HG03280 (cell line): ENCODE results near the gene MYO18B.

ENCODE experiments used
- ATAC-seq: cut with Tn5 transposase; IDR thresholded peaks from one replicate; pipeline ENCODE4 v1.9.1; 2021; ENCODE audit warnings: mild to moderate bottlenecking, moderate library complexity; ENCODE audit not compliant: unreplicated experiment

Gene MYO18B

DNA sequence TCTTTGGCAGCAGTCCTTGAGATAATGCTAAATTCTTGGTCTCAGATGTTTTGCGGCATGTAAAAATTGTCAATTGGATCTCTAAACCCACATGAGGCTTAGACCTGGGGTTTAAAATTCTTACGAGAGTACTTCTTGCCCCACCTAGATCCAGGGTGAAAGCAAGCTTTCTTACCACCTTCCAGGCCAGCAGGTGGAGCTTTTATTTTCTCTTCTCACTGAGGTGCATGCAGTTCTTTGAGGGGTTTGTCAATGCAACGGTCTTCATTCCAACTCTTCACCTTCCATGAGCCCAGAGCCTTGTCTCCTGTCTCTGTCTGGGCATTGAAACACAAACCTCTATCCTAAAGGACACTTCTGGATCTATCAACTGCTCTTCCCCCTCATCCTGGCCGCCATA lies 154.1 kb downstream of the MYO18B start:
- ATAC-seq, result no peak

DNA sequence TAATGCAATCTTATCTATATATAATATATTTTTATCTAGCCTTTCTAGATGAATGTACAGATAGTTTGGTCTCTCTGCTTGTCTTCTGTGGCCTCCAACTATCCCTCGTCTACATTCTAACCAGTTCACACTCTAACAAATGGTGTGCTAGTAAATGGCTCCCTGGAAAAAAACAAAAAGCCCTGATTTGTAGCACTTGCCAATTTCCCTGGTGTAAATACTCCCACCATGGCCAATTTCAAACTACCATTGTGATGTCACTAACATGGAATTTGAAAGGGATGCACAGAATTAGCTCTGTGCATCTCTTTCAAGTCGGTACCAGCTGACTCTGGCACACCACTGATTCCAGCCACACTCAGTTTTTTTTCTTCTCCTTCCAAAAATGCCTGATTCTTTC lies 154.6 kb downstream of the MYO18B start:
- no peak for ATAC-seq

DNA sequence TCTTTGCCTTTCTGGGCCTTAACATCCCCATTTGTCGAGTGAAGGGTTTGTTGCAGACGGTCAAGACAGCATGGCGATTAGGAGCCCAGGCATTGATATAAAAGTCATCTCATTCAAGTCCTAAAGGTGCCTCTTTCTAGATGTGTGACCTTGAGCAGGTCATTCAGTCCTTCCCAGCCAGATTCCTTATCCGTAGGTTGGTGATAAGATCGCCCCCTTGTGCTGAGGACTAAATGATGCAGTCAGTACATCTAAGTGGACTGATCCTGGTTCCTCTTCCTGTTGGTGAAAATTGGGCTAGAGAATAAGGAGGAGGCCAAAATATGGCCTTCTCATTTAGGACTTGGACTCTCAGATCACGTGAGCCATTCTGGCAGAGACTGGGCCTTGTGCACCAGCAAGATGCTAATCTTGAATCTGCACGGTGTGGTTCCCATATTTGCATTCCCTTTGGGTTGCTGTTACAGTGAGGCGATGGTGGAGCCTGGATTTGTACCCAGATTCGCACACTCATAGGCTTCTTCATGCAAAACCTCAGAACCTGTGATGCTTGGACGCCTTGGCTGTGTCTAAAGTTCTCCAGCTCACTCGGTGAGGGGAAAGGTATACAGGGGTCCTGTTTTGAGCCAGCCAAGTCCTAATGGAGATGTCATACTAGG lies 156.8 kb downstream of the MYO18B start:
- ATAC-seq, result no peak

DNA sequence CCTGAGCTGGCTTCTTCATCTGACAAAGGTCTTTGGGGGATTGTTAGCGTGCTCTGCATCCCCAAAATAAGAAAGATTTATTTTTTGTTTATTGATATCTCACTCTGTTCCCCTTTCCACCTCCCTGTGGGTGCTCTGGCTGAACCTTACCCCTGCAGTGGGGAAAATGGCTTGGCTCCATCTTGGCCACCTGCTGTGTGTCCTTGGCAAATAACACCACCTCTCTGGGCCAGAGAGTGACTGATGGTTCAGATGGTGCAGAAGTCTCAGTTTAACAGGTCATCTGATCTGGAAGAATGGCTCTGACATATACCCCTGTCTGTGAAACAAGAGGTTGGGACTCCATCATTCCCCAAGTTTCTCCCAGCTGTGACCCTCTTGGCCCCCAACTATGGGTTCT lies 157.6 kb downstream of the MYO18B start:
- ATAC-seq, result no peak

DNA sequence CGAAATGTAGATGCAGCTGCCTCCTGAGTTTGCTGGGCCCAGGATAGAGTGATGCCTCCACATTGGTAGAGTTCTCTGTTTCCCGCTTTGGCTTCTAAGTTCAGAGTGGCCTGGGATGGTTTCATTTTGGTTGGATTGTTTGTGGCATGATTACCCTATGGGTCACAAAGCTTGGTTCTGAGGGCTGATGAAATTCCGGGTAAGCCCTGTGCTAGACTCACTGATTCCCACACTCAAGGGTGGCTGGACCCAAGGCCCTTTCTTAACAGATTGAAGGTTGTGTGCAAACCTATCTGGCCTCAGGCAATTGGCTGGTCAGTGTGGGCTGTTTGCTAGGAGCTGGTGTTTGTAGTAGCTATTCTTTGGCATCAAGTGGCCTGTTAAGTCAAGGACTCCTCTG lies 158.4 kb downstream of the MYO18B start:
- ATAC-seq, result no peak

DNA sequence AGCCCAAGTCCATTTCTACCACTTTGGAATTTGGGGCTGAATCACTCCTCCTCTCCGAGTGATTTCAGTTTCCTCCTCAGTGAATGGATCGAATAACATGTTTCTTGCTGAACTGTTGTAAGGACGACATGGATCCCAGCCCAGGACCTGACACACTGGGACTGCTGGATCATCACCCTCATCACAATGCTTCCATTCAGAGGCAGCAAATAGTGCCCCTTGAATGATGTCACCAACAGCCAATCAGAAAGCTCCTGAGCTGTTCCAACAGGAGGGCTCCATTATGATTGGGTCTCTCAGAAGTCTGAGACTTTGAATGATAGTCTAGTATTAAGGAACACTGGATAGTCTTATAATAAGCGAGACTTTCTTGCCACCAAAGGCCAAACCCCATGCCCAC lies 158.9 kb downstream of the MYO18B start:
- ATAC-seq, result no peak

DNA sequence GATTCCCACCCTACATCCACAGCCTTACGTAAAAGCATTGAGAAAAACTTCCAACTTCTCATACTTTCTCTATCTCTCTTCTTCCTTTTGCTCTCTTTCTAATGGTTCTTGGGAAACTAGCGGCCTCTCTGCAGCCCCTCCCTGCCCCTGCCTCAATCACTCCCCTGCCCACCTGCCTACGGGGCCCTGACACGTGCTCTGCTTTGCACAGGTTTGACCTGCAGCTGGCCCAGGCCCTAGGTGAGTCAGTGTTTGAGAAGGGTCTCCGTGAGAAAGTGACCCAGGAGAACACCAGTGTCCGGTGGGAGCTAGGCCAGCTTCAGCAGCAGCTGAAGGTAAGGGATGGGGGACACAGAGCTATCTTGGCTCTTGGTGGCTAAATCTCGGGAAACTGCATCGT lies 160.4 kb downstream of the MYO18B start:
- ATAC-seq, result no peak

DNA sequence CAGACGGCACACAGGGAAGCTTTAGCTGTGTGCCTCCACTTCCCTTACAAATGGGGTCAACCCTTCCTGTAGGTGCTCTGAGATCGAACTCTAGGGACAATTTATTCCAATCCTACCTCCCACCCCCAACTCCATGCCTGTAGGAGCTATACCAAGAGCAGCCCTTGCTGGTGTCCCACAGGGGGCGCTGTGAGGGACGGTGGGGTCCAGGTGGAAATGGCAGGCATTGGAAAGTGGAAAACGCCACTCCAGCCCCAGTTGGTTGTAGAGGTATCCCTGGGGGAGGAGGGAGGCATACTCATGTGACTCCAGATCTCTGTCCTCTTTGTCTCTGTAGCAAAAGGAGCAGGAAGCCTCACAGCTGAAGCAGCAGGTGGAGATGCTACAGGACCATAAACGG lies 161.3 kb downstream of the MYO18B start:
- no peak for ATAC-seq

DNA sequence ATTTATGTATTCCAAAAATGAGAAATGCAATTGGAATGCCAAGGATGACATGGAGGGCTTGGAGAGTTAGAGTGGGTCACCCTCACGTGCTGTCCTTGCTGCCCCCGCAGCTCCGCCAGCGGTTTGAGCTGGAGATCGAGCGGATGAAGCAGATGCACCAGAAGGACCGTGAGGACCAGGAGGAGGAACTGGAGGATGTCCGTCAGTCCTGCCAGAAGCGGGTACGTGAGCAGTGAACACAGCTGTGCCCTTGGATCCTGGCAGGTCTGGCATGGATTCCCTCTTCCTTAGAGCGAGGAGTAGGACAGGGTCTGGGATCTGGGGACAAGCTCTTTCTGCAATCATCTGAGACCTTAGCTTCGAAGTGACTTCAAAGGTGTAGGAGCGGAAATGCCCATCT lies 166.2 kb downstream of the MYO18B start:
- no peak for ATAC-seq

DNA sequence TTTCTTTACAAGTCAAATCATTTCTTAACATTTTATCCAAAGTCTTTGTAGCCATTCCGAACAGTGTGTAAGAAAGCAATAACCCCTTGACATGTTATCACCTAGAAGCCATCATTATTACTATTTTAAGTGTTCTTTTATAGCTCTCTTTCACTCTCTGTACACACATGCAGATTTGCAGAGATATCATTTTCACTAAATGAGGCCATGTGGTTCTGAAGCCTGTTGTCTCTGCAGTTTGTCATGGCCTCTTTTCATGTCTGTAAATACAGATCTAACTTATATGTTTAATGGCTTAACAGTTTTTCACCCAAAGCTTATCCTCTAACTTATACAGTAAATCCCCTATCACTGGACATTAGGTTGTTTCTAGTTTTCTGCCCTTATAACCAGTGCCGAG lies 166.8 kb downstream of the MYO18B start:
- no peak for ATAC-seq

DNA sequence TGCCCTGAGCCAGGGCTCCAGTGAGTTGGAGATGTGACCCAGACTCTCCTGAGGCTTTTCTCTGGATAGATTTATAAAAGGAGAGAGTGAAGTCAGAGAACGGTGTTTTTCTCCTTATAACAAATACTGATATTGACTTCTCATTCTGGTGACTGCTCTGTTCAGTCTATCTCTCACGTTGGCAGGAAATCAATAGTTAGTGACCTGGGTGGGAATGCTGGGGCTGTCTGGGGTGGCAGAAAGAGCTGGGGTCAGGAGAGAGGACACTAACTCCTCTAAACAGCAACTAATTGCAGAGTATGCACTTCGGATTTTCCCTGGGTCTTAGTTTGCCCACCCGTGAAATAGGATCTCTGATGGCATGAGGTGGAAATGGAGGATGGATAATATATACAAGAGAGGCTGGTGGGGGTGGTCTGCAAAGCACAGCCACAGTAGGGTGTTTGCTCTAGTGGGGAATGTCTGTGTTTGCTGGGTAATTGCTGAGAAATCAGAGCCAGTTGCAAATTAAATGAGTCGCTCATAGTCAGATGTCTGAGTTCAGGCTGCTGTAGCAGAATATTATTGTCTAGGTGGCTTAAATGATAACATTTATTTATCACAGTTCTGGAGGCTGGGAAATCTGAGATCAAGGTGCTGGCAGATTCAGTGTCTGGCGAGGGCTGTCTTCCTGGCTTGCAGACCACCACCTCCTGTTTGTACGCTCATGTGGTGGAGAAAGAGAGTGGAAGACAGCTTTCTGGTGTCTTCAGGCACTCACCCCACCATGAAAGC lies 167.8 kb downstream of the MYO18B start:
- ATAC-seq, result no peak

DNA sequence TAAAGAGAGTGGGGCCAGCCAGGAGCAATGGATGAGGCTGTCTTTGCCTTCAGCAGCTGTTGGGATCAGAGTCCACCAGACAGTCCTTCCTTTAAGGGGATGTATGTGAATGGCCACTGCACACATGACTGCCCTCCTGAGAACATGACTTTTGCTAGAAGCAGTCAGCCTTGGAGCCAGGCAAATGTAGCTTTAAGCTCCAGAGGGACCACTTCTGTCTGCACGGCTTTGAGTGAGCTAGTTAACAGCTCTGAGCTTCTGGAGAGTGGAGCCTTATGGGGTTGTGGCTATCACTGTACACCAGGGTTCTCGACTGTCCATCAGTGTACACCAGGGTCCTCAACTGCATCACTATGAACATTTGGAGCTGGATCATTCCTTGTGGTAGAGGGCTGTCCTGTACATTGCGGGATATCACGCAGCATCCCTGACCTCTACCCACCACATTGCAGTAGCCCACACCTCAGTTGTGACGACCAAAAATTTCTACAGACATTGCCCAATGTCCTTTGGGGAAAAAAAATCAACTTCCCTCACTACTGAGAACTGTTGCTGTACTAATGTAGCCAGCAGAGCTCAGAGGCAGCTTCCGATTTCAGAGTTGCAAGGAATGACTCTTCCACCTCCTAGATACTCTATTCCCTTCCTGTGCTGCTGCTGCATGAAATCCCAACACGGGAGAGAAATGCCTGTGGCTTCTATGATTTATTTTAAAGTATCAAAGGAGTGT lies 169.4 kb downstream of the MYO18B start:
- no peak for ATAC-seq

DNA sequence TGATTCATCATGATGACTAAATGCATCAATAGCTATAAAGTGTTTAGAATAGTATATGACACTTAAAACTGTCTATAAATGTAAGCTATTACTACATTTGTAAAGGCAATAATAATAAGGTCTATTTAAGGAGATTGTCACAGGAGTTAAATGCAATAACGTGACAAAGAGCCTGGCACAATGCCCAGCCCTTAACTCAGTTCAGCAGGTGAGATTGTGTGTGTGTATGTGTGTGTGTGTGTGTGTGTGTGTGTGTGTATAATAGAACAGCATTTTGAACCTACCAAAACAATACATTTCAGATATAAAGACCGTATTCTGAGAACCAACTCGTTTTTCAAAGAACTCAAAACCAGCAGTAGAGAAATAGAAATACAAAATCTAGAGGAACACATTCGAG lies 177.5 kb downstream of the MYO18B start:
- ATAC-seq, result no peak

DNA sequence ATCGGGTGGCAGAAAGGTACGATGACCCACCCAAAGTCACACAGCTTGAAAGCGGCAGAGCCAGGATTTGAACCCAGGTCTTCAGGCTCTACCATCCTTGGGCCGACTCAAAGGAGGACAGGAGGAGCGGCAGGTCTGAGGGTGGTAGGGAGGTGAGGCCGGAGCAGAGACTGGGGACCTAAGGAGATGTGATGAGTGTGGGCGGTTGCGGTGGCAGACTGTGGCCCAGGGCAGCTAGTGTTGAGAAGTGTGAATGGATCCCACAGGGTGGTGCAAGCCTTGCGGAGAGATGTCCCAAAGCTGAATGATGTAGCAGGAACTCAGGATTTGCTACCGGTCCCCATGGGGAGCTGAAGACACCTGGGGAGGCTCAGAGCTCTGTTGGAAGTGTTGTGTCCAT lies 180.2 kb downstream of the MYO18B start:
- ATAC-seq, result no peak

DNA sequence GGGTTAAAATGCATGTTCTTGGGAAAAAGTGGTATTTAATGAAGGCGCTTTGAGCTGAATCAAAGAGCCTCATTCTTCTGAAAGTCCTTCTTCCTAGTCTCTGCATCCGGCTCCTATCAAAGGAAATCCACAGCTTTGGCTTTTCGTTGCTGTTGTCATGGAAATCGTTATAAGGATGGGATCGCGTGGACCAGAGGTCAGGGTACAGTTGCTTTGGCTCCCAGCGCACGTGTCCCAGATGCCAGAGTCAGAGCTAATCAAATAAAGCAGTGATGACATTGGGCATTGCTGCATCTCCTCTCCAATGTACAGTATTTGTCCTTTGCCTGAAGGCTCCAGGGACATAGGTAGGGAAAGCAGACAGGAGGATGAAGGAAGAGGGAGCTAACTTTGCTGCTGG lies 181.9 kb downstream of the MYO18B start:
- no peak for ATAC-seq

DNA sequence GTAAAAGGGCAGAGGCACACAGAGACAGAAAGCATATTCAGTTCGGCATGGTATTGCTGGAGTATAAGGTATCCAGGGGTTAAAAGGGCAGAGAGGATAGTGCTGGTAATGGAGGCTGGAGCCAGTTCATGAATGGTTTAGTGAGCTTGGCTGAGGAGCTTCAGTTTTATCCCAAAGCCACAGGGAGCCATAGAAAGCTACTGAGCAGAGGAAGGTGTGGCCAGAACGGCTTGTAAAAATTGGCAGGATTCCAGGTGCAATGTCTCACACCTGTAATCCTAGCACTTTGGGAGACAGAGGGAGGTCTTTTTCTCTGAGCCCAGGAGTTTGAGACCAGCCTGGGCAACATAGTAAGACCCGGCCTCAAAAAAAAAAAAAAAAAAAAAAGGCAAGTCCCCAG lies 186.1 kb downstream of the MYO18B start:
- no peak for ATAC-seq

DNA sequence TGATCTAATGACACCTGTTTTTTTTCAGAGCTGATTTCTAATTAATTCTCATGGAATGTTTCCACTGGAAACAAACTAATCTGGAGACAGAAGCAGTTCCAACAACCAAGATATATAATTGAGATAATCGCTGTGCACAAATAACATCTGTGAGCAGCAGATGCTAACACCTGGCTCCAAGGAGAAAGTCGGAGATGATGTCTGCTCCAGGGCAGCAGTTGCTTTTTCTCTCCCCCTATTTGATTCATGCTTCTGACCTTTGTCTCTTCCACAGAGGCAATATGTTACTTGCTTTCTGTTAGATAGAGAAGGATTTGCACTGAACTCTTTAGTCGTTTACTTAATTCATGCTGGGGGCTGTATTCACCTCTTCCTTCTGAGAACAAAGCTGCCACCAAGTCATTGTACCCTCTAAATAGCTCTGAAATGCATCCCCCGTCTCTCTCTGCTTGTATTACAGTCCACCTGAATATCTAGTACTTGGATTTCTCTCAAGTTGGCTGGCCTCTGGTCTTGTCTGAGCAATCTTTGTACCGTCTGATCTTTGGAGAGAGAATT lies 187.4 kb downstream of the MYO18B start:
- ATAC-seq, result no peak

DNA sequence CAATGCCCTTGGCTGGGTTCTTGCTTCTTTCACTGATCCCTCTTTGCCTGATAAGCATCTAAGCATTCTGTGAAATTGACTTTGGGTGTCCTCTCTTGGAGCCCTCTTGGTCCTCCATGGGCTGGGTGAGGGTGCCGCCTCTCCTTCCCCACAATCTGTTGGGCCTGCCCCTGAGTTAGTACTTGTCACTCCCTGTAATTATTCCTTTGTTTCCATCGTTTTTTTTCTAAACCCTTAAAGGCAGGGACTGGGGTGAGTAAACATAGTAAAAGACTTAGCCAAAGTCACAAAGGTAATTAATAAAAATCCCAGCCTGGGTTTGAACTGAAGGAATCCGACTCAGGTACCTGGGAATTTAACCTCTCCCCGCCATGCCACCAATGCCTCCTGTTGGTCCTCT lies 188.1 kb downstream of the MYO18B start:
- ATAC-seq, result no peak

DNA sequence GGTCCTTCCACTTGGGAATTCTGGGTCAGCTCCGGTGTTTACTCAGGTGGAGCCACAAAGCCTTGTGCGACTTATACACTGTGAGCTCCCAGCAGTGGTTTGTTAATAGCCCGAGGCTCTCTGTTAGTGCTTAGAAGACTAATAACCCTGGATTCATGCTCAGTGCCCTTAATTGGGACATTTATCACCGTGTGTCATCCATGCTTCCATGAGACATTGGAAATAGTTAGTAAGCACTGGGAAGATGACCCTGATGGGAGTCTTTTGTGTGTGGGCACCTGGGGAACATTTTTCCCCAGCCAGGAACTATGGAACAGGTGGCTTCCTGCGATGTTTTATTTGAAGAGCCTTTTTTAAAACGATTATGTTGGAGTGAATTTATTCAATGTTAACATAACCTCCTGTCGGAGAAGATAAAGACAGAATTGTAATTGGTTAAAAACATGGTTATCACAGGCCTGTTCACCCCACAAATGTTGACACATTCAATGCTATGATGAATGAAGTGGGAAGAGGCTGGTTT lies 188.9 kb downstream of the MYO18B start:
- no peak for ATAC-seq

DNA sequence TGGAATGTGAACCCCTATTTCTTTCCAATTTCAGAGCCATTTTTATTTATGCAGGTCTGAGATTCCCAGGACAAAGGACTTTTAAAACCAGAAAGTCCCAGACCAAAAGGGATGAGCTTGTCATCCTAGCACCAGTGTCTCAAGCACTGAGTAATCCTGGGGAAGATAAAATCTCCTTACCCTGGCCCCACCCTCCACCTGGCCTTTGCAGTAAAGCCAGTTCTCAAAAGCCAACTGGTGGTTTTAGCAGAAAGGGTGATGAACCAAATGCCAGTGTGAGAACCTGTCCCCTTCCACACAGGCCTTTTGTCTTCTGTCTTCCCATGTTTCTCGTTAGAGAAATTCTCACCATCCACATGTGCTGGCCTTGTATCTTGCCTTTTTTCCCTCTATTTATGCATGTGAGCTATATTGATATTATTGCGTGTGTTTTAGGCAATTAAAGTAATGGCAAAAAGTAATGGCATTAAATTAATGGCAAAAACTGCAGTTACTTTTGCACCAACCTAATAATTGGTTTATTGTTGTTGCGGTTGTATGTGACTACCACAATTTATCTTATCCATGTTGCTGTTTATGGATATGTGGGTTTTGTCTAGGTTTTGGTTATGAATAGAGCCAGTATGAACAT lies 191.3 kb downstream of the MYO18B start:
- no peak for ATAC-seq
